HEK293 (cell line): ENCODE results near the gene GADD45G.

Experiments used
- YY1 ChIP-seq: fragments of 450-650 bp; formaldehyde crosslinking; IDR thresholded peaks from 2 replicates; pipeline ENCODE4 v1.5.1; 2018; ENCODE audit warnings: missing biosample characterization, missing genetic modification characterization
- ZNF335 ChIP-seq: fragments of 450-650 bp; formaldehyde crosslinking; conservative IDR thresholded peaks from 2 replicates; pipeline ENCODE4 v1.5.1; 2016; ENCODE audit warnings: missing biosample characterization, missing genetic modification characterization

DNA sequence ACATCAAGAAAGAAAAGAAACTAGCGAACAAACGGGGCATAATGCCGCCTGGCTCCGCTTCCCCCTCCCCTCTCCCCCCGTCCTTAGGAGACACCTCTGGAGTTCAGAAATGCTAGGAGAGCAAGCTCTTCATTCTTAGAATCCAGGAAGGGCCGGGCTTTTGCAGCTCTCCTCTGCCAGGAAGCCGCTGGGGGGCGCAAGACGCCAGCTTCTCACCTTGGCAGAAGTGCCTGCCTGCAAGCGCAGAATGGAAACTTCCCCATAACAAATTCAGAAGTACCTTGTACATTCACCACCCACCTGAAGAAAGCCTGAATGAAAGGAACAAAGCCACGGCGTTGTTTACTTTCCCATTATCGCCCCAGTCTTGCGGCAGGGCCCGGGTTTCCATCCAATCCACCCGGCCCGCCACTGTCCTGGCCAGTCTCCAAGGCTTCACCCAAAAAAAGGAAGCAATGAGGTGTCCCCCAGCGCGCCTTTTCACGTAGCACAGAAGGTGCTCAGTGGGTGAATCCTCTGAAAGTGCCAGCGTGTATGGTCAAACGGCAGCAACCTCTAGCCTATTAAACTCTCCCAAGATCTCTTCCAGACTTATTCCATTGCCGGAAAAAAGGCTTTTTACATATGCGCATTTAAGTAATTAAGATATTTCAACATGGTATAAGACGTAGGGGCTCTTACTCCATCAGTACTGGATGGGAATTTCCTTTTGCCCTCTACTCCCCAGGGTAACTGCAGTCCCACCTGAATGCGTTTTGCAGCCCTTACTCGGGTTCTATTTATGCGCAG is 1.6 kb upstream of the GADD45G start:
- TF ChIP-seq YY1 (tag by site-specific recombination) (no peak), ZNF335 (tag by site-specific recombination) (peak; percentile 97)
